Endothelial cell (in vitro differentiated cells): ENCODE data around the gene MAJIN. TPM values are rescaled to one million over a fixed set of nuclear protein-coding genes. Genes with fewer than 3 reads are reported as not detected.
A peak's percentile ranks its signal among the peaks of the same experiment; 100 is the strongest.

Experiments
- DNase-seq: peaks from one replicate; pipeline ENCODE4 v3.0.0; 2021; ENCODE audit warnings: low spot score
- H3K27ac Mint-ChIP-seq: one replicate; pipeline ENCODE4 v1.8.0; 2021; ENCODE audit warnings: mixed read lengths, inconsistent platforms; ENCODE audit not compliant: unreplicated experiment
- H3K27me3 Mint-ChIP-seq: one replicate; pipeline ENCODE4 v1.8.0; 2021; ENCODE audit warnings: mild to moderate bottlenecking, moderate library complexity, mixed read lengths, inconsistent platforms; ENCODE audit not compliant: unreplicated experiment
- H3K36me3 Mint-ChIP-seq: one replicate; pipeline ENCODE4 v1.8.0; 2021; ENCODE audit warnings: mild to moderate bottlenecking, low read depth, mixed read lengths, inconsistent platforms; ENCODE audit not compliant: unreplicated experiment
- H3K4me1 Mint-ChIP-seq: one replicate; pipeline ENCODE4 v1.8.0; 2021; ENCODE audit warnings: mild to moderate bottlenecking, mixed read lengths, inconsistent platforms; ENCODE audit not compliant: unreplicated experiment
- H3K4me3 Mint-ChIP-seq: one replicate; pipeline ENCODE4 v1.8.0; 2021; ENCODE audit warnings: mild to moderate bottlenecking, mixed read lengths, inconsistent platforms; ENCODE audit not compliant: unreplicated experiment
- H3K9me3 Mint-ChIP-seq: one replicate; pipeline ENCODE4 v1.8.0; 2021; ENCODE audit warnings: mixed read lengths, inconsistent platforms; ENCODE audit not compliant: unreplicated experiment
- total RNA-seq: library from RNA; stranded (reverse); fragmentation: NEBNext Ultra II Directional; extraction: Animal tissue kit (Norgen Biotek cat#: 25700); gene quantifications from one replicate; pipeline ENCODE4 v1.2.1, GENCODE V29; 2021; ENCODE audit not compliant: unreplicated experiment
- TF ChIP-seq, protein P1 (sequence below): fragments of 200-600 bp; sonication (generic); IDR thresholded peaks from one replicate; pipeline ENCODE4 v1.5.0; 2021; ENCODE audit warnings: antibody characterized with exemption; ENCODE audit not compliant: unreplicated experiment

The MAJIN gene
- total RNA-seq, 1 donor from 2014 or later: not detected

- peak overlapping the region; percentile 78 for H3K27ac Mint-ChIP-seq
- peak overlapping the region; percentile 93 for H3K4me3 Mint-ChIP-seq
- H3K36me3 Mint-ChIP-seq: peaks cover 12% of the 10 kb centered on the region
- no peaks in the 10 kb centered on the region for H3K9me3 Mint-ChIP-seq
- peaks cover 13% of the 10 kb centered on the region for H3K4me1 Mint-ChIP-seq
- peaks cover 8% of the 10 kb centered on the region for H3K27me3 Mint-ChIP-seq
- no peak for DNase-seq
- TF ChIP-seq, protein P1, sequence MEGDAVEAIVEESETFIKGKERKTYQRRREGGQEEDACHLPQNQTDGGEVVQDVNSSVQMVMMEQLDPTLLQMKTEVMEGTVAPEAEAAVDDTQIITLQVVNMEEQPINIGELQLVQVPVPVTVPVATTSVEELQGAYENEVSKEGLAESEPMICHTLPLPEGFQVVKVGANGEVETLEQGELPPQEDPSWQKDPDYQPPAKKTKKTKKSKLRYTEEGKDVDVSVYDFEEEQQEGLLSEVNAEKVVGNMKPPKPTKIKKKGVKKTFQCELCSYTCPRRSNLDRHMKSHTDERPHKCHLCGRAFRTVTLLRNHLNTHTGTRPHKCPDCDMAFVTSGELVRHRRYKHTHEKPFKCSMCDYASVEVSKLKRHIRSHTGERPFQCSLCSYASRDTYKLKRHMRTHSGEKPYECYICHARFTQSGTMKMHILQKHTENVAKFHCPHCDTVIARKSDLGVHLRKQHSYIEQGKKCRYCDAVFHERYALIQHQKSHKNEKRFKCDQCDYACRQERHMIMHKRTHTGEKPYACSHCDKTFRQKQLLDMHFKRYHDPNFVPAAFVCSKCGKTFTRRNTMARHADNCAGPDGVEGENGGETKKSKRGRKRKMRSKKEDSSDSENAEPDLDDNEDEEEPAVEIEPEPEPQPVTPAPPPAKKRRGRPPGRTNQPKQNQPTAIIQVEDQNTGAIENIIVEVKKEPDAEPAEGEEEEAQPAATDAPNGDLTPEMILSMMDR: no peak
Observed at GRCh38 chr11:64918017-64918416, 53.9 kb downstream of the MAJIN start.

DNA sequence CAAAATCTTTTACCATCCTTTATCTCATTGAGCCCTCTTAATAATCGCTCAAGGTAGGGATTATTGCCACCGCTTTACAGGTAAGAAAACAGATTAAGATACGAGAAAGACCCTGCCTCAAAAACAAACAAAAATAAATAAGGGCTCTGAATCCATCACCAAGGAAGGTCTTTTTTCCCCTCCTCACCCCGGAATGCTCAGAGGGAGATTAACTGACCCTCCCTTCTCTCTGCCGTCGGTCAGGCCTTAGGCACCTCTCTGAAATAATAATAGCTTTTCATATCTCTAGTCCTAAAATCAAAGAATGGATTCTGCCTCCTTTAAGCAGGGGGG lies 54.3 kb downstream of the MAJIN start:
- Mint-ChIP-seq H3K4me1 (peaks cover 13% of the 10 kb centered on the region), H3K27me3 (peaks cover 8% of the 10 kb centered on the region), H3K36me3 (peaks cover 12% of the 10 kb centered on the region), H3K9me3 (no peaks in the 10 kb centered on the region), H3K27ac (peak overlapping the region; percentile 78), H3K4me3 (peak overlapping the region; percentile 93)
- TF ChIP-seq, protein P1: no peak
- DNase-seq: no peak

DNA sequence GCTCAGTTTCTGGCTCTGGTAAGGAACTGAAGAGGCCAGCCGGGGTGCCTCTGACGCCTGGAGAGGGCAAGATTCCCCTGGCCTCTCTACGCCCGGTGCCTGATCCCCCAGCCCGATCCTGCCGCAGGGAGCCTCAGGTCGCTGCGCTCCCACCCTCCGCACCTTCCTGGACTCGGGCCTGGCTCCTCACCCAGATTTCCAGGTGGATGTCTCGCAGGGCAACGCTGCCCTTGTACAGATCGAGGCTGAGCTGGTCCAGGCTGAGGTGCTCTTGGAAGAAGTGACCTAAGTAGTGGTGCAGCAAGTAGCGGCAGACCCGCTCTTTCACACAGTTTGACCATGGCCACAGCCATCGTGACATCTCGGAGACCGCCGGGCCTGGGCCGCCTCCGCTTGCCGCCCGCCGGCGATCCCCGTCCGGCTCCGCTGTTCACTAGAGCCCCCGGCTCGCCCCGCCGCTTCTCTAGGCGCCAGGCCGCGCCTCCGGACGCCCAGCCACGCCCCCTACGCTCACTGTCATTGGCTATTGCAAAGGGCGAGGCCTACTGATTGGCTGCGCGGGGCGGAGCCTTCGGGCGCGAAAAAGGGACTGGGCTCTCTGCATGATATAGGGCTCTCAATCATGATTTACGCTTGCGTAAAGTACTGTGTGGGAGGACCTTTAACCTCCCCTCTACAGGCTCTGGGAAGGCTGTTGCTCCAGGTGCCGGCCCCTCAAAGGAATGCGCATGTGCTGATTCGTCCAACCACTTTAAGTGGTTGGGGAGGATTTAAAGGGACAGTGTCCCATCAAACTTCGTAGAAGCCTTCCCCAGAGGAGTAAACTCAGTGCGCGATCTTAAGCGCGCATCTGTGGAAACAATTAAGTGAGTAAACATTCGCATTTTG lies 54.9 kb downstream of the MAJIN start, which contains the start of gene ATG2A:
ATG2A (minus strand) TSS at position 435 of the 888 bp plus-strand sequence; CDS start at position 361, 74 bp downstream.
- peak; percentile 97 for DNase-seq
- peaks cover 15% of the 10 kb centered on the region for H3K36me3 Mint-ChIP-seq
- H3K27ac Mint-ChIP-seq: peak within 1 kb of the TSS; percentile 78
- H3K4me1 Mint-ChIP-seq: peaks cover 13% of the 10 kb centered on the region
- TF ChIP-seq, protein P1: no peak
- peak within 1 kb of the TSS; percentile 93 for H3K4me3 Mint-ChIP-seq
- peaks cover 8% of the 10 kb centered on the region for H3K27me3 Mint-ChIP-seq
- H3K9me3 Mint-ChIP-seq: no peaks in the 10 kb centered on the region

DNA sequence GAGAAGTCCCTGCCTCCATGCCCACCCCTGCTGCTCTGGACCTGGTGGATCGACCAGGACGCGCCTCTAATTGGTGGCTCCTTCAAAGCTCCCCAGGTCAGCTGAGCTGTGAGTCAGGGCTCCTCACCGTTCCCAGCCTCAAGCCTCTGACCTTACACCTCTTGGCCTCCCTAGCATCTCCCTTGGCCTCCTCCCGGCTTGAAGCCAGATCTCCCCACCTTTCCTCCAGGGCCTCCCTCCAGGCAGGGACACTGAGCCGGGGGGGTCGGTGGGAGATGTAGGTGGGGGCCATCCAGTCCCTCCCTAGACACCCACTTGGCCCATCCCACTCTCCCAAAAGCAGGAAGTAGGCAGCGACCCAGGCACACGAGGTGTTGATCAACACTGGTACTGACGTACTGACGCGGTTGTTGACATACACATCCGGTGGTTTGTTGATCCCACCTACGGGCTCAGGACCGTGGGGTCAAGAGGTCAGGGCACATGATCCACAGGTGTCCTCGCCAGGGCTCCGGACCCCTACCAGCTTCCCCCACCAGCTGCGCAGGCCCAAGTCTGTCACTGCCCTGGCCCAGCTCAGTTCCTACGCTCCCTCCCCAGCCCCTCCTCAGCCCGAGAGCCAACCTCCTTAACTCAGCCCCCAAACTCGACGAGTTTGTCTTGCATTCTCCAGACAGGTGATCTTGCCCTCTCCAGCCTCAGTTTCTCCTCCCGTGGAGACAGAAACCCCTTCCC lies 55.7 kb downstream of the MAJIN start:
- H3K27ac Mint-ChIP-seq: peak overlapping the region; percentile 74
- H3K27me3 Mint-ChIP-seq: peaks cover 10% of the 10 kb centered on the region
- peaks cover 13% of the 10 kb centered on the region for H3K4me1 Mint-ChIP-seq
- no peaks in the 10 kb centered on the region for H3K9me3 Mint-ChIP-seq
- peaks cover 21% of the 10 kb centered on the region for H3K36me3 Mint-ChIP-seq
- peak; percentile 37 for DNase-seq
- TF ChIP-seq, protein P1: no peak
- H3K4me3 Mint-ChIP-seq: peak overlapping the region; percentile 93
